Trophoblast cell (in vitro differentiated cells and primary cell): Measurements from ENCODE around the gene CADPS.
A peak's percentile ranks its signal among the peaks of the same experiment; 100 is the strongest.

ENCODE experiments used
- DNase-seq, 2 donors: peaks; one replicate each; pipeline ENCODE4 v3.0.0-alpha.2; 2016
- H2AFZ ChIP-seq: 2 replicates; pipeline ENCODE4 v1.6.1; 2013; ENCODE audit warnings: low read length, moderate library complexity, mild to moderate bottlenecking; ENCODE audit not compliant: insufficient read depth, poor library complexity
- H2AK5ac ChIP-seq: 2 replicates; pipeline ENCODE4 v1.6.1; 2013; ENCODE audit warnings: mild to moderate bottlenecking, low read length
- H2BK120ac ChIP-seq: 2 replicates; pipeline ENCODE4 v1.6.1; 2013; ENCODE audit warnings: low read length, mild to moderate bottlenecking, moderate library complexity; ENCODE audit not compliant: insufficient read depth, poor library complexity
- H2BK12ac ChIP-seq: 2 replicates; pipeline ENCODE4 v1.6.1; 2013; ENCODE audit warnings: mild to moderate bottlenecking, low read length, moderate library complexity
- H2BK5ac ChIP-seq: 2 replicates; pipeline ENCODE4 v1.6.1; 2013; ENCODE audit warnings: low read length, low read depth, moderate library complexity, mild to moderate bottlenecking; ENCODE audit not compliant: poor library complexity
- H3K14ac ChIP-seq: 2 replicates; pipeline ENCODE4 v1.6.1; 2013; ENCODE audit warnings: mild to moderate bottlenecking, low read length
- H3K18ac ChIP-seq: 2 replicates; pipeline ENCODE4 v1.6.1; 2013; ENCODE audit warnings: mild to moderate bottlenecking, low read length
- H3K23ac ChIP-seq: 2 replicates; pipeline ENCODE4 v1.6.1; 2013; ENCODE audit warnings: low read length
- H3K27ac ChIP-seq: 2 replicates; pipeline ENCODE4 v1.5.1; 2013; ENCODE audit warnings: low read depth, mild to moderate bottlenecking, inconsistent platforms, low read length, moderate library complexity
- H3K27me3 ChIP-seq: 2 replicates; pipeline ENCODE4 v1.6.1; 2013; ENCODE audit warnings: inconsistent platforms, mild to moderate bottlenecking, low read length, moderate library complexity; ENCODE audit not compliant: insufficient read depth
- H3K36me3 ChIP-seq, 2 experiments: 1 replicate in 1 of 2; 2 replicates in 1 of 2; pipeline ENCODE4 v1.6.1; 2013; ENCODE audit warnings: low read length in 2 of 2, mild to moderate bottlenecking in 2 of 2, moderate library complexity in 1 of 2; ENCODE audit not compliant: insufficient read depth in 2 of 2, control insufficient read depth in 1 of 2
- H3K4ac ChIP-seq: 2 replicates; pipeline ENCODE4 v1.6.1; 2013; ENCODE audit warnings: low read depth, mild to moderate bottlenecking, low read length, moderate library complexity
- H3K4me1 ChIP-seq, 2 experiments: 1 replicate in 1 of 2; 2 replicates in 1 of 2; pipeline ENCODE4 v1.6.1; 2013; ENCODE audit warnings: low read length in 2 of 2, mild to moderate bottlenecking in 2 of 2, moderate library complexity in 1 of 2; ENCODE audit not compliant: insufficient read depth in 2 of 2, control insufficient read depth in 1 of 2
- H3K4me2 ChIP-seq: 2 replicates; pipeline ENCODE4 v1.6.1; 2013; ENCODE audit warnings: inconsistent platforms, mild to moderate bottlenecking, low read length, moderate library complexity
- H3K4me3 ChIP-seq: 2 replicates; pipeline ENCODE4 v1.5.1; 2013; ENCODE audit warnings: mild to moderate bottlenecking, low read depth, low read length, inconsistent platforms
- H3K79me1 ChIP-seq: one replicate; pipeline ENCODE4 v1.6.1; 2013; ENCODE audit warnings: low read length
- H3K79me2 ChIP-seq: 2 replicates; pipeline ENCODE4 v1.6.1; 2013; ENCODE audit warnings: low read length, mild to moderate bottlenecking; ENCODE audit not compliant: control insufficient read depth, insufficient read depth, poor library complexity
- H3K9ac ChIP-seq: 2 replicates; pipeline ENCODE4 v1.6.1; 2013; ENCODE audit warnings: mild to moderate bottlenecking, low read length
- H3K9me3 ChIP-seq: 2 replicates; pipeline ENCODE4 v1.6.1; 2013; ENCODE audit warnings: low read depth, mild to moderate bottlenecking, control low read depth, inconsistent platforms, low read length; ENCODE audit not compliant: insufficient read depth
- H4K12ac ChIP-seq: 2 replicates; pipeline ENCODE4 v1.6.1; 2013; ENCODE audit warnings: low read depth, mild to moderate bottlenecking, low read length, moderate library complexity
- H4K8ac ChIP-seq: 2 replicates; pipeline ENCODE4 v1.6.1; 2013; ENCODE audit warnings: low read depth, mild to moderate bottlenecking, low read length, moderate library complexity
- H4K91ac ChIP-seq: one replicate; pipeline ENCODE4 v1.6.1; 2013; ENCODE audit warnings: low read depth, mild to moderate bottlenecking, low read length, moderate library complexity
- WGBS: extraction: QIAGEN DNeasy Blood & Tissue Kit; methylation state at CpG from one replicate; pipeline ENCODE4 v1.1.7; 2013; ENCODE audit warnings: missing lambda C conversion rate; ENCODE audit not compliant: insufficient read length, insufficient coverage; ENCODE audit errors: extremely low coverage; 5-methylcytosine and 5-hydroxymethylcytosine counted together

CADPS gene

DNA sequence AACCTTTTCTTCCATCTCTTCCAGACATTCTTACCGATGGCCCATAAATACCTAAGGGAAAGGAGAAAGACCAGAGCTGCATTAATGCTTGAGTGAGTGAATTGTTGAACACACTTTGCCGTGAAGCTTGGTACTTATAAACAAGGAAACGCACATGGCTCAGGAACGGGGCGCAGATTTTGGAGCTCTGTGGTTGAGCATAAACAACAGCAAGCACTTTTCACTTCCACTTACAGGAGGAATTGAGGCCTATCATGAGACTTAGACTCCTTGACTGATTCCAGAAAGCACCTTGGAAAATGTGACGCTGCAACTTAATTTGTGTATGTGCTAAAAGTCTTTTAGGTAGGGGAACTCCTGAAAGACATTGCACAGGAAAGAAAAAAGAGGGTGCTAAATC lies 304.3 kb downstream of the CADPS start:
- Histone ChIP-seq H4K8ac (no peak overlapping the region), H2BK5ac (no peak overlapping the region), H3K18ac (no peak overlapping the region), H3K36me3 (no peaks in the 10 kb centered on the region), H3K23ac (no peak overlapping the region), H2BK120ac (no peak overlapping the region), H3K9ac (no peak overlapping the region), H3K4me2 (no peak overlapping the region), H3K79me2 (no peaks in the 10 kb centered on the region), H2BK12ac (no peak overlapping the region), H3K4me3 (no peak overlapping the region), H3K14ac (no peak overlapping the region), H3K27me3 (no peaks in the 10 kb centered on the region), H2AFZ (no peak overlapping the region), H4K91ac (no peak overlapping the region), H3K79me1 (no peaks in the 10 kb centered on the region), H3K27ac (no peak overlapping the region), H4K12ac (no peak overlapping the region), H2AK5ac (no peak overlapping the region), H3K4ac (no peak overlapping the region), H3K4me1 (no peaks in the 10 kb centered on the region), H3K9me3 (no peaks in the 10 kb centered on the region)
- no peak for DNase-seq
- WGBS: no CpG with 5 or more reads among the region's 6 CpGs

DNA sequence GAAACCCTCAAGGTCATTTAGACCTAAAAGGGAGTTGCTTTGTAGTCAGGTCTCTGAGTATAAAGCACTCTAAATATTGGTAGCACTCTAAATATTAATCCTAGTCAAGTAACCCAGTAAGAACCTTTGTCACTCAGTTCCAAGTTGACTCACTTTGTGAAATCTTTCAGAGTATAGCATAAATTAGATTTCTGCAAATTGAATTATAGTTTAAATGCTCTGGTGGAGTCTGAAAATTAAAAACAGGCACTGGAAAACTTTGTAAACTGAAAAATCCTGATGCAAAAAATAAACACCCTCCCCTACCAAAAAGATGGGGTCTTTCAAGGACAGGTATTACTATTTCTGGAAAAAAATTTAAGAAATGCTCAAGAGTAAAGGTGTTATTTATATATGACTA lies 305.6 kb downstream of the CADPS start:
- Histone ChIP-seq H4K91ac (no peak overlapping the region), H3K9ac (no peak overlapping the region), H3K27me3 (no peaks in the 10 kb centered on the region), H3K14ac (no peak overlapping the region), H3K4me3 (no peak overlapping the region), H2BK12ac (no peak overlapping the region), H4K12ac (no peak overlapping the region), H3K27ac (no peak overlapping the region), H3K4ac (no peak overlapping the region), H3K79me1 (no peaks in the 10 kb centered on the region), H2BK5ac (no peak overlapping the region), H3K36me3 (no peaks in the 10 kb centered on the region), H3K9me3 (no peaks in the 10 kb centered on the region), H3K23ac (no peak overlapping the region), H3K4me1 (no peaks in the 10 kb centered on the region), H2AK5ac (no peak overlapping the region), H3K4me2 (no peak overlapping the region), H2AFZ (no peak overlapping the region), H3K18ac (no peak overlapping the region), H3K79me2 (no peaks in the 10 kb centered on the region), H2BK120ac (no peak overlapping the region), H4K8ac (no peak overlapping the region)
- no peak for DNase-seq

DNA sequence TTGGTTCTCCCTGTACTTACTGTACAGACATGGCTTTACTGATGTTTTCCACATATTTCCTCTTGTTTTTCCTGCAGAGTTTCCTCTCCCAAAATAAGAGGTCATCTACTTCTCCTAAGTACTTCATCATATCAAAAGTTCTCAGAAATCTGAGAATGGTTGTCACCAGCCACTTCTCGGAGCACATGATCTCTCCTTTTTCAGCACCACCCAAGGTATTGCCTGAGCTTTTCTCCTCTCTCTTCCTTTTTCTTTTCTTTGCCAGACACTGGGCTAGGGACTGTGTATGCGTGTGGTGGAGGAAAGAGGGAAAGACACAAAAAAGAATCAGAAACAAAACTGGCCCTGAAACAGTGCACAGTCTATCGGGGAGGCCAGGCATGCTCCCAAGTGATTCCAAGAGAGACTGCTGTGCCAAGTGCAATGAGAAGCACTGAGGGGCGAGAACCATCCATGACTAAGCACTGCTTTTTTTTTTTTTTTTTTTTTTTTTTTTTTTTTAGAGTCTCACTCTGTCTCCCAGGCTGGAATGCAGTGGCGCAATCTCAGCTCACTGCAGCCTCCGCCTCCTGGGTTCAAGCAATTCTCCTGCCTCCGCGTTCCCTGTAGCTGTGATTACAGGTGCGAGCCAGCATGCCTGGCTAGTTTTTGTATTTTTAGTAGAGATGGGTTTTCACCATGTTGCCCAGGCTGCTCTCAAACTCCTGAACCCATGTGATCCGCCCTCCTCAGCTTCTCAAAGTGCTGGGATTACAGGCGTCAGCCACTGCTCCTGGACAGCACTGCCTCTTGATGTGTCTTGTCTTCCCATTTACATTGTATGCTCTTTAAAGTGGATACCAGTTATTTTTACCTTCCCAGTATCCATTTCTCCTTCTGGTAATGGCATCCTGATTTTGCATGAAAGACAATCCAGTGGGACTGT lies 307.9 kb downstream of the CADPS start:
- H3K27ac ChIP-seq: no peak overlapping the region
- H3K4me2 ChIP-seq: no peak overlapping the region
- no peak overlapping the region for H3K9ac ChIP-seq
- no peak overlapping the region for H2BK12ac ChIP-seq
- no peaks in the 10 kb centered on the region for H3K79me2 ChIP-seq
- no peak overlapping the region for H4K12ac ChIP-seq
- H3K23ac ChIP-seq: no peak overlapping the region
- H3K18ac ChIP-seq: no peak overlapping the region
- no peak overlapping the region for H3K14ac ChIP-seq
- no peaks in the 10 kb centered on the region for H3K9me3 ChIP-seq
- no peak overlapping the region for H2BK5ac ChIP-seq
- no peak overlapping the region for H4K91ac ChIP-seq
- no peaks in the 10 kb centered on the region for H3K4me1 ChIP-seq
- no peak overlapping the region for H4K8ac ChIP-seq
- no peaks in the 10 kb centered on the region for H3K36me3 ChIP-seq
- H3K79me1 ChIP-seq: no peaks in the 10 kb centered on the region
- DNase-seq: peak in 1 of 2 donors; percentile 24
- no peak overlapping the region for H2AFZ ChIP-seq
- H2AK5ac ChIP-seq: no peak overlapping the region
- no peak overlapping the region for H3K4me3 ChIP-seq
- H3K4ac ChIP-seq: no peak overlapping the region
- no peaks in the 10 kb centered on the region for H3K27me3 ChIP-seq
- no CpG with 5 or more reads among the region's 11 CpGs for WGBS
- H2BK120ac ChIP-seq: no peak overlapping the region

DNA sequence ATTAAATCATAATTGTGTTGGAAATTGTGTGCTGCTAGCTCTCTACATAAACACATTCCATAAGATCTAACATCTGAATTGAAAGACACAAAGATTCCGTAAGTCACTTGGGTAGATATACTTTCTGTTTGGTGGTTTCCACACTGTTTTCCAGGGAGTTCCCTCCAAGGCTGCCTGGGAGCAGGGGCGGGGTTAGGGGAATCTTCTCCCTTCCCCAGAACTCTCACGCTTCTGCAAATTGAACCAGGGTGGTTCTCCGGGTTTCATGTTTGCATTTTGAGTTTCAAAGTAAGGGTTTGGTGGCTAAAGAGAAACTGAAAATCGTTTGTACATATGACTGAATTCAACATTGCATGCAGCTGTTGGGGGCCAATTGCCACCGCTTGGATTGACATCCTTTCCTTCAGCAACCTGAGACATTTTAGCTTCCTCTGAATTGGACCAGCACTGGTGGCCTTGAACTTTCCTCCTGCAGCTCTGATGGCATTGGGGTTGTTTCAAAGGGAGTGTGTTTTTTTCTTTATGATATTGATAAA lies 309.1 kb downstream of the CADPS start:
- WGBS: no CpG with 5 or more reads among the region's 6 CpGs
- Histone ChIP-seq H3K9me3 (no peaks in the 10 kb centered on the region), H3K27ac (no peak overlapping the region), H3K23ac (no peak overlapping the region), H3K27me3 (no peaks in the 10 kb centered on the region), H3K9ac (no peak overlapping the region), H2AFZ (no peak overlapping the region), H2BK5ac (no peak overlapping the region), H2BK120ac (no peak overlapping the region), H4K12ac (no peak overlapping the region), H3K4me2 (no peak overlapping the region), H3K36me3 (no peaks in the 10 kb centered on the region), H2AK5ac (no peak overlapping the region), H3K14ac (no peak overlapping the region), H4K8ac (no peak overlapping the region), H3K4ac (no peak overlapping the region), H3K4me1 (no peaks in the 10 kb centered on the region), H2BK12ac (no peak overlapping the region), H3K79me1 (no peaks in the 10 kb centered on the region), H3K79me2 (no peaks in the 10 kb centered on the region), H4K91ac (no peak overlapping the region), H3K18ac (no peak overlapping the region), H3K4me3 (no peak overlapping the region)
- no peak for DNase-seq
